GM18867 (cell line): ENCODE measurements around the gene KCNE3.
"Not testable (repeated sequence)": the region's sequence is repeated elsewhere in the genome, so short reads cannot be mapped to it uniquely, and the experiment has no call there.

Source experiments
- ATAC-seq: cut with Tn5 transposase; IDR thresholded peaks from one replicate; pipeline ENCODE4 v1.9.1; 2021; ENCODE audit warnings: mild to moderate bottlenecking, moderate library complexity; ENCODE audit not compliant: unreplicated experiment

The KCNE3 gene

GRCh38 chr11:74443071-74443864 lies 24.1 kb downstream of the KCNE3 start:
- no peak for ATAC-seq

DNA sequence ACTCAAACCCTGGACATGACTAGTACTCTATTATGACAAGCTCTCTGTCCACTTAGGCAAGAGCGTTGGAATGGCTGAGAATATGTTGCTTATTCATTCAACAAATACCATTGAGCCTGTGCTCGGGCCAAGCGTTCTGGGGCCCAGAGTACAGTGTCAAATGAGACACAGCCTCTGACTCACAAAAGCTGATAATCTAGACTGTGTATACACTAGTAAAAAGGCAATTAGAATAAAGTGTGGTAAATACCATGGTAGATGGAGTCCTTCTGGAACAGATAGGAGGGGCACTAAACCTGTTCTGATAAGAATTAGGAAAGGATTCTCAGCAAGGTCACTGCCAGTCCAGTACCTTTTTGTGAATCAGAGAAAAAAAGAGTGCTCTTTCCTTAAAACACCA lies 24.7 kb downstream of the KCNE3 start:
- ATAC-seq: no peak

DNA sequence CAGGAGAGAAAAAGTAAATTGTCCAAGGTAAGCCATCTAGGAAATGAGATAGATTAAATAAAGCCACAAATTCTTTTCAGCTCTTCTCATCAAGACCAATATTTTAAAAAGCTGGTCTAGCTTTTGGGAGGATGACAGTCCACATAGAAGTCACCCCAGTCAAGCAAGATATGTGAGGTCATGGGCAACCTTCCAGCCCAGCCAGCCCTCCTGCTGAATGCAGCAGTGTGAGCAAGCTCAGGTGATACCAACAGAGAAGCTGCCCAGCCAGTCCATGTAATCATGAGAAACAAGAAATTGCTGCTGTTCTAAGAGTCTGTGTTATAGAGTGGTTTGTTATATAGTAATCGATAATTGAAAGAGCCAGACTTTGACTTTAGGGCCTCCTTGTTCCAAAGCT lies 28.7 kb downstream of the KCNE3 start:
- ATAC-seq: no peak

DNA sequence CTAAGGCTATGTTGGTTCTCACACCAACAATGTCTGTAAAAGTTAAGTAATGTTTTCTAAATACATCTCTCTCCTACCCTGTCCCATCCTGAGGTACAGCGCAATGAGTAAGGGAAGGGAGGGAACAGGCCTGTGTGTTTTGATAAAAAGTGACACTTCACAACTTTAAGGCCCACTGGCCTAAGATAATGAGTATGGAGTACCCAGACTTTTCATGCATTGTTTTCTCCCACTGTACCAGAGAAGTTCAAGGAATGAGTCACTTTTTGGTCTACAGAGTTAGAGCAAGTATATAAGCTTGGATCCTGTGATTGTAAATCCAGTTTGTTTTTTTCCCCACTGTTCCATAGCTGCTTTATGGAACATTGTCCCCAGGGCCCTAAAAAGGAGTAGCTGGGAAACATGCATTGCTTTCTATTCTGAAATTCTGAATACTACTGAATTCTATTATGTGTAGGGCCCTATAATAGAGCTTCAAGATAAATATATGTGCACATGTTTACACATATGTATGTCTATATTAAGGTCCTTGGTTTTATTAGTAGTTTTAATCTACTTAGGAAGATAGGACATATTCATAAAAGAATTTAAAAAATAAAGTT lies 29.8 kb downstream of the KCNE3 start:
- ATAC-seq: no peak

GRCh38 chr11:74434528-74434927 lies 32.8 kb downstream of the KCNE3 start:
- no peak for ATAC-seq

DNA sequence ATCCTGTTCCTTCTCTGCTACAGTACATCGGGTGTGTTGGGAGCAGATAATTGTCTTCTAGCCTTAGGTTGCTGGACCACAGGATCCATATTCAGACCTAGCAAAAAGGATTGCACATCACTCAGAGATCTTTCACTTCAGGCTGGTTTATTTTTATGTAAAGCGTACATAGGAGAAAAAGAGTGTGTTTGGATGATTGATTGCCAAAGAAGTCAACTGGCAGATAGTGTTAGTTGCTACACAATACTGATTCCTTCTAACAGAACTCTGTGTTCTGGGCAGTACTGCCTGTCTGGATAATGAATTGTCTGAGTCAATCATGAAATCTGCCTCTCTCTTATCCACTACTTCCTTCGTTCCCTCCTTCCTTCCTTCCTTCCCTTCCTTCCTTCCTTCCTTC lies 38.1 kb downstream of the KCNE3 start:
- no peak for ATAC-seq

DNA sequence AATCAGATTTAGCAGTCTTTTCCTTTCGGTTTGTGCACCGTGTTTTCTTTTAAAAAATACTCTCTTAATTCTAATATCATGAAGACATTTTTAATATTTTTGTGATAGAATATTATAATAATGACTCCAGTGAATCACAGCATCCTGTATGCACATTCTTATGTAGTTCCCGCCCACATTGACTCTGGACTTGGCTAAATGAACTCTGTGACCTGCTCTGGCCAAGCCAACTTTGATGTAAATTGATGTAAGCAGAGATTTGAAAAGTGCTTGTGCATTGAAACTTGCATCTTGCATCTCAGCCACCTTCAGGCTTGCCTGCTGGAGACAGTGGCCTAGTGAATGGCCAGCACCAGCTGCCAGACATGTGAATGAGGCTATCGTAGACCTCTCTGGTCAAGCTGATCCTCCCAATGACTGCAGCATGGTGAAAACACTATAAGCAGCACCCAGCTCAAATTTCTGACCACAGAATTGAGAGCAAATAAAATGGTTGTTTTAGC lies 39.9 kb downstream of the KCNE3 start:
- ATAC-seq: no peak

DNA sequence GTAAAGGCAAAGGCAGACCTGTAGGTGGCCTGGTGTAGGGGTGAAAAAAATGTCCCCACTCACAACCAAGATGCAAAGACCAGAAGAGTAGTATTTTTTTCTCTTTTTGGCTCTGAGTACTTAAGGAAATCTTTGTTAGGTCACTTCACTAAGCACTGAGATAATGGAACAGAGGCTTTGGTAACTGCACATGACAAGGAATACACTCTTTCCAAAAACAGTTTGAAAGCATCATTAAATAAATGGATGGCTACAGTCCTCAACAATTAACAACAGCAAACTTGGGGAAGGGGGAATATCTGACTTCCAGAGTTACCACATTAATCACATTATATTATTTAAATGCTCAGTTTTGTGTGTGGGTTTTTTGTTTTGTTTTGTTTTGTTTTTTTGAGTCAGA lies 42.2 kb downstream of the KCNE3 start:
- ATAC-seq: no peak

DNA sequence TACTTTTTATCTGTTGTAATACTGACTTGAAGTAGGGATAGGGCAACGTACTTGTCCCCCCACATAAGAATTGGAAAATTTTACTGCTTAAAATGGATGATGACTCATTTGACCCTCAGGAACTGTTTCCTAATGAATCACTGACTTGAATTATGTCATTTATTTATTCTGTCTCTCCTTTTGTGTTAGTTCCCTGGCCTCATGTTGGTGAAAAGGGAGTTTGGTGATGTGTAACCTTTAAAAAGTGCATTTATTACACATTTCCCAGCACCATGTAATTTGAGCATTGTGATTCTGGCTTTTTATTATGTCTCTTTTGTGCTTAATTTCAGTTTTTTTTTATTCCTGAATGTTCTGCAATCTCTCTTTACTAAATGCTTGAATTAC lies 48.8 kb downstream of the KCNE3 start:
- no peak for ATAC-seq

GRCh38 chr11:74417860-74418508 lies 49.4 kb downstream of the KCNE3 start:
- no peak for ATAC-seq

GRCh38 chr11:74417379-74417804 lies 50.0 kb downstream of the KCNE3 start:
- no peak for ATAC-seq

DNA sequence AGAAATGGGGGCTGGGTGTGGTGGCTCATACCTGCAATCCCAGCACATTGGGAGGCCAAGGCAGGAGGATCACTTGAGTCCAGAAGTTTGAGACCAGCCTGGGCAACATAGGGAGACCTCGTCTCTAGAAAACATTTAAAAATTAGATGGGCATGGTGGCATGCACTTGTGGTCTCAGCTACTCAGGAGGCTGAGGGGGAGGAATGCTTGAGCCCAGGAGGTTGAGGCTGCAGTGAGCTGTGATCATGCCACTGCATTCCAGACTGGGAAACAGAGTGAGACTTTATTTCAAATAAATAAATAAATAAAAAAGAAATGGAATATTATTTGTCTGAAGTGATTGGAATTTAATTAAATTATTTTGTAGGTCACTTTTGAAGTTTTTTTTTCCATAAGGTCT lies 50.4 kb downstream of the KCNE3 start:
- not testable (repeated sequence) for ATAC-seq

DNA sequence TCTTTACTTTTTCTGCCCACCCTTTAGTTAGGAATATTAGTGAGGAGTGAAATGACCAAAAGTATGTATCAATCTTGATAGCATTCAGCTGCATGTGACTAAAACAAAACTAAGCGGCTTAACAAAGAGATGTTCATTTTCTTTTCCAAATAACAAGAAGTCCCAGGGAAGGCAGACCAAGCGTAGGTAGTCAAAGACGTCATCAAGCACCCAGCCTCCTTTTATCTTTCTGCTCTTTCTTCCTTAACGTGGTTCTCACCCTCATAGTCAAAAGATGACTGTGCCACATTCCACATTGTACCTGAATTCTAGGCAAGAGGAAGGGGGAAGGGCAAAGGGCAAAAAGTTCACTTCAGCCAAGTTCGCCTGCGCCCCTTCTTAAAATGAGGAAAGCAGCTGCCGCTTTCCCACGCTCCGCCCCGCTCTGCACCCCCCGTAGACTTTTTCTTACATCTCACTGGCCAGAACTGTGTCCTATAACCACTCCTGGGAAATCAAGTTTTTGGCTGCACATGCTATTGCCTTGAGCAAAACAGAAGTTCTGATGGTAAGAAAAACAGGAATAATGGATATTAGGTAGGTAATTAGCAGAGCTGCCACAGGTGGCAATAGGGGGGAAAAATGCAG lies 54.5 kb downstream of the KCNE3 start:
- no peak for ATAC-seq

DNA sequence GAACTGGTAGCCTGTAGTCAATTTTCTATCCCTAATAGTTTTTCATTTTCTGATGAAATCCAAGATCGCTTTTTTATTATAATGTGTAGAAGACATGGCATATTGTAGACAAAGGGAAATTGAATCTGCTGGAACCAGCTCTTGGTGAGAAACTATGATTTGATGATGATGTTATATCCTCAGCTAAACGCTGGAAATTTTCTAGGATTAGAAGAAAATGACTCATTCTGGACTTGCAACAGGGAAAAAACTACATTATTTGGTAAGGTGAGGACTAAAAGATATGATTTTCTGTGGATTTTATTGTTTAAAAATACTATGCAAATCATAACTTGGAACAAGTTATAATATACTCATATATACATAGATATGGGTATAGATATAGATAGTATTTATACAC lies 55.0 kb downstream of the KCNE3 start:
- no peak for ATAC-seq

GRCh38 chr11:74409633-74410032 lies 57.7 kb downstream of the KCNE3 start:
- ATAC-seq: no peak
